SKM-1 (cell line): Measurements from ENCODE around the gene TANC2.

ENCODE experiments used
- DNase-seq: peaks from one replicate; lab custom pipeline; 2025; ENCODE audit not compliant: unreplicated experiment; lab: John Stamatoyannopoulos, UW

Gene TANC2

GRCh38 chr17:62999736-63000135 lies 33.7 kb downstream of the TANC2 start:
- DNase-seq, result no peak

- DNase-seq, result no peak
Observed at GRCh38 chr17:63001689-63002394, 35.8 kb downstream of the TANC2 start.

DNA sequence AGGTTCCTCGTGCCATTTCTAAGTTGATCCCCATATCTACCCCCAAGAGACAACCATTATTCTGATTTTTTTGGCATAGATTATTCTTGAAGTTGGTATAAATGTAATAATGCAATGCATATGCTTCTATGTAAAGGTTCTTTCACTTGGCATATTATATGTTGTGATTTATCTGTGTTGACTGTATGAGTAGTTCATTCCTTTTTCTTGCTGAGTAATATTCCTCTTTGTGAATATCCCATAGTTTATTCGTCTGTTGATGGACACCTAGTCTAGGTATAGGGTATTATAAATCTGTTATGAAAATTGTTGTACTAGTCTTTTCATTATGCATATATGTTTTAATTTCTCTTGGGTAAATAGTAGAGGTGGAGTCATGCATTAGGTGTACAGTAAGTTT lies 36.6 kb downstream of the TANC2 start:
- no peak for DNase-seq

DNA sequence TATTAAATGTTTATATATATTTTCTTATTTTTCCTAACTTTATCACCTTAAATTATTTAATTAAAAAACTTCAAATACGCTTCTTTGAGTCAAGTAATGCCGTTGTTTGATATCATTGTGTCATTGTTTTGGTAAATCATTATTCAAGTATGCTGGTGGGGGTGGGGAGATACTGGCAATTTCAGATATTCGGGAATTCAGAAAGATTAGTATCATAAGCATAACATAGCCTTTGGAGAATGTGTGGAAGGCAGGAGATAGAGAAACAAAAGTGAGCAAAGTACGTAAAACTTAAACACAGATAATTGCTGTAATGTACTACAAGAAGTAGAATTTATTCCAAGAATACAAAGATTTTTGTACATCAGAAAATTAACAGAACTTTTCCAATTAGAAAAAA lies 49.8 kb downstream of the TANC2 start:
- DNase-seq, result no peak
